Measurements from ENCODE around the gene PRODH2. TPM values are rescaled to one million over a fixed set of nuclear protein-coding genes. Genes with fewer than 3 reads are reported as not detected.

Gene PRODH2
- total and polyA plus RNA-seq, 2 donors (not counting 3 experiments of a cell fraction or from before 2014, with no cell fraction given), result not detected

DNA sequence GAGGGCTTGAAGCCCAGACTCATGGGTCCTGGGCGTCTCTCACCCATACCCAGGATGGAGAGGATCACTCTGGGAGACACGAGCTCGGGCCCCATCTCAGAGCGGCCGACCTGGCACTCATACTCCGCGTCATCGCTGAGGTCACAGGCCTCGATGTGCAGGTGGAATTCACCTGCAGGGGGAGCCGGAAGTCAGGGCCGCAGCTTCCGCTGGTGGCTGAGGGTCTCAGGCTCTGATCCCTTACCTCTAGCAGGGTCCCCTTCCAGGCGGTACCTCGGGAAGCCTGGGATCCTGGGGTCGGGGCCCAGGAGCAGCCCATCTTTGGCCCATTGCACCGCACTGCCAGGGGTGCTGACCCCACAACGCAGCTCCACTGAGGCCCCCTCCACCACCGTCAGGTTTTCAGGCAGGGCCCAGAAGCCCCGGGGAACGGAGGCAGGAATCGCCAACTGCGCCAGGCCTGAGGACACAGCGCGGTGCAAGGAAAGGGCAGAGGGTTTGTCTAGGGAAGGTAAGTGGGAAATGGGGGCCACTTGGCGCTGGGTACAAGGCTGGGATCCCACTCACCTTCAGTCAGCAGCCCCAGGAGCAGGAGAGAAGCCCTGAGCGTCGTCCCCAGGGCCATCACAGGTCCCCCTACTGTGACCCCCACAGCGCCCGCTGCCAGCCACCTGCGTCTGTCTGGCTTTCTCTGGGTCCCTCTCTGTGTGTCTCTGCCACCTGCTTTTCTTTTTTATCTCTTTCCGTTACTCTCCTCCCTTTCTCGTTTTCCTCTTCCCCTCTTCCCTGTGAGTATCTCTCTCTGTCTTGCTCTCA is 38.8 kb upstream of the PRODH2 start:
- CTCF ChIA-PET, result no interaction called here
- no peaks in the 10 kb centered on the region for H3K9me3 ChIP-seq (replicated peaks; ENCODE audit: control insufficient read depth, insufficient read depth, low read length)
- no peak overlapping the region for H3K27ac ChIP-seq (ENCODE audit: insufficient read depth, low read depth, low read length)
- H3K27me3 ChIP-seq (ENCODE audit: control insufficient read depth in 2 of 2, insufficient read depth in 2 of 2, low read length in 2 of 2), result peaks cover 2 to 17% of the 10 kb centered on the region in 2 experiments
- POLR2A ChIA-PET, result no interaction called here
- no peaks in the 10 kb centered on the region for H3K4me1 ChIP-seq (ENCODE audit: control insufficient read depth, extremely low read depth, insufficient read depth, low read length)
- DNase-seq (ENCODE audit: low read depth, low spot score) (no peak), FAIRE-seq (no peak)
- no peak overlapping the region for H3K4me3 ChIP-seq (replicated peaks in 1 of 3; ENCODE audit: insufficient read depth in 1 of 3, low read depth in 1 of 3, low read length in 3 of 3)
- intact Hi-C loops (cut with micrococcal nuclease) (no loop called here), dilution Hi-C loops (cut with MboI; ENCODE audit: extremely low pct_ligation_motif_present, low sequenced_read_pairs) (no loop called here)
- BruUV-seq (replicated peaks), result no TSS peak
- H4K20me1 ChIP-seq (replicated peaks; ENCODE audit: control insufficient read depth, extremely low read depth, insufficient read depth, low read length), result no peaks in the 10 kb centered on the region
- no peaks in the 10 kb centered on the region for H3K36me3 ChIP-seq (ENCODE audit: control insufficient read depth in 2 of 2, extremely low read depth in 1 of 2, insufficient read depth in 2 of 2, low read length in 2 of 2)
- H3K4me2 ChIP-seq (ENCODE audit: insufficient read depth, low read length), result no peak overlapping the region
- H3K79me2 ChIP-seq (ENCODE audit: control insufficient read depth, insufficient read depth, low read length), result no peaks in the 10 kb centered on the region
- no peak overlapping the region for H3K9ac ChIP-seq (replicated peaks; ENCODE audit: extremely low read depth, insufficient read depth, low read length)
- TF ChIP-seq GATA2 (IDR thresholded peaks at IDR 0.05; ENCODE audit: insufficient read depth, insufficient read length, low read depth, low read length) (no peak), FOS (IDR thresholded peaks at IDR 0.05; ENCODE audit: borderline replicate concordance, insufficient read depth, low read length) (no peak), MYC (IDR thresholded peaks at IDR 0.05; ENCODE audit: low read depth, low read length) (no peak), EZH2 (IDR thresholded peaks at IDR 0.05; ENCODE audit: borderline replicate concordance, low read depth, low read length, severe bottlenecking) (no peak), JUN (IDR thresholded peaks at IDR 0.05; ENCODE audit: borderline replicate concordance, insufficient read depth, insufficient read length, low read depth) (no peak), POLR2AphosphoS5 (IDR thresholded peaks at IDR 0.05; ENCODE audit: insufficient read depth, low read depth, low read length) (no peak), POLR2A (IDR thresholded peaks at IDR 0.05; ENCODE audit: low read depth, low read length) (no peak)
- TF ChIP-seq, protein P1, sequence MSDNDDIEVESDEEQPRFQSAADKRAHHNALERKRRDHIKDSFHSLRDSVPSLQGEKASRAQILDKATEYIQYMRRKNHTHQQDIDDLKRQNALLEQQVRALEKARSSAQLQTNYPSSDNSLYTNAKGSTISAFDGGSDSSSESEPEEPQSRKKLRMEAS (IDR thresholded peaks at IDR 0.05; ENCODE audit: insufficient read depth, insufficient read length), result no peak
- TF ChIP-seq, protein P2, sequence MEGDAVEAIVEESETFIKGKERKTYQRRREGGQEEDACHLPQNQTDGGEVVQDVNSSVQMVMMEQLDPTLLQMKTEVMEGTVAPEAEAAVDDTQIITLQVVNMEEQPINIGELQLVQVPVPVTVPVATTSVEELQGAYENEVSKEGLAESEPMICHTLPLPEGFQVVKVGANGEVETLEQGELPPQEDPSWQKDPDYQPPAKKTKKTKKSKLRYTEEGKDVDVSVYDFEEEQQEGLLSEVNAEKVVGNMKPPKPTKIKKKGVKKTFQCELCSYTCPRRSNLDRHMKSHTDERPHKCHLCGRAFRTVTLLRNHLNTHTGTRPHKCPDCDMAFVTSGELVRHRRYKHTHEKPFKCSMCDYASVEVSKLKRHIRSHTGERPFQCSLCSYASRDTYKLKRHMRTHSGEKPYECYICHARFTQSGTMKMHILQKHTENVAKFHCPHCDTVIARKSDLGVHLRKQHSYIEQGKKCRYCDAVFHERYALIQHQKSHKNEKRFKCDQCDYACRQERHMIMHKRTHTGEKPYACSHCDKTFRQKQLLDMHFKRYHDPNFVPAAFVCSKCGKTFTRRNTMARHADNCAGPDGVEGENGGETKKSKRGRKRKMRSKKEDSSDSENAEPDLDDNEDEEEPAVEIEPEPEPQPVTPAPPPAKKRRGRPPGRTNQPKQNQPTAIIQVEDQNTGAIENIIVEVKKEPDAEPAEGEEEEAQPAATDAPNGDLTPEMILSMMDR (IDR thresholded peaks at IDR 0.05; ENCODE audit: extremely low read depth in 1 of 2, insufficient read depth in 1 of 2, low read depth in 1 of 2, low read length in 2 of 2), result no peak
- H3K9me1 ChIP-seq (replicated peaks; ENCODE audit: control insufficient read depth, extremely low read depth, insufficient read depth, low read length), result no peaks in the 10 kb centered on the region
- no peak overlapping the region for H2AFZ ChIP-seq (ENCODE audit: low read depth, low read length)

All from endothelial cell of umbilical vein (primary cell).